ENCODE results near the gene CYB5RL. TPM values are rescaled to one million over a fixed set of nuclear protein-coding genes. Genes with fewer than 3 reads are reported as not detected.

CYB5RL gene
- total RNA-seq, 1 donor from 2014 or later, result 6.7 TPM

- H3K4me3 Mint-ChIP-seq (ENCODE audit: unreplicated experiment), result peak overlapping the region; percentile 1
- H3K36me3 Mint-ChIP-seq (ENCODE audit: low read depth, unreplicated experiment), result peaks cover 41% of the 10 kb centered on the region
- no peak for DNase-seq (ENCODE audit: low spot score)
- no peak for TF ChIP-seq CTCF (IDR thresholded peaks at IDR 0.05; ENCODE audit: unreplicated experiment)
- no peaks in the 10 kb centered on the region for H3K9me3 Mint-ChIP-seq (ENCODE audit: unreplicated experiment)
- peaks cover 8% of the 10 kb centered on the region for H3K4me1 Mint-ChIP-seq (ENCODE audit: unreplicated experiment)
- H3K27me3 Mint-ChIP-seq (ENCODE audit: unreplicated experiment), result peaks cover 5% of the 10 kb centered on the region
- H3K27ac Mint-ChIP-seq (ENCODE audit: unreplicated experiment), result no peak overlapping the region
These were observed 7.5 kb upstream of the CYB5RL start for GRCh38 chr1:54207287-54207686.

GRCh38 chr1:54204199-54204598 lies 4.4 kb upstream of the CYB5RL start:
- no peak for DNase-seq (ENCODE audit: low spot score)
- H3K27ac Mint-ChIP-seq (ENCODE audit: unreplicated experiment), result no peak overlapping the region
- peaks cover 3% of the 10 kb centered on the region for H3K27me3 Mint-ChIP-seq (ENCODE audit: unreplicated experiment)
- no peak for TF ChIP-seq CTCF (IDR thresholded peaks at IDR 0.05; ENCODE audit: unreplicated experiment)
- peaks cover 24% of the 10 kb centered on the region for H3K36me3 Mint-ChIP-seq (ENCODE audit: low read depth, unreplicated experiment)
- H3K4me3 Mint-ChIP-seq (ENCODE audit: unreplicated experiment), result no peak overlapping the region
- H3K9me3 Mint-ChIP-seq (ENCODE audit: unreplicated experiment), result no peaks in the 10 kb centered on the region
- peaks cover 18% of the 10 kb centered on the region for H3K4me1 Mint-ChIP-seq (ENCODE audit: unreplicated experiment)

GRCh38 chr1:54200519-54200997 lies 728 bp upstream of the CYB5RL start:
- H3K4me3 Mint-ChIP-seq (ENCODE audit: unreplicated experiment), result peak overlapping the region; percentile 96
- H3K36me3 Mint-ChIP-seq (ENCODE audit: low read depth, unreplicated experiment), result peaks cover 8% of the 10 kb centered on the region
- DNase-seq (ENCODE audit: low spot score), result no peak
- no peaks in the 10 kb centered on the region for H3K9me3 Mint-ChIP-seq (ENCODE audit: unreplicated experiment)
- peak overlapping the region; percentile 70 for H3K27ac Mint-ChIP-seq (ENCODE audit: unreplicated experiment)
- no peak for TF ChIP-seq CTCF (IDR thresholded peaks at IDR 0.05; ENCODE audit: unreplicated experiment)
- no peaks in the 10 kb centered on the region for H3K27me3 Mint-ChIP-seq (ENCODE audit: unreplicated experiment)
- H3K4me1 Mint-ChIP-seq (ENCODE audit: unreplicated experiment), result peaks cover 18% of the 10 kb centered on the region

GRCh38 chr1:54199151-54199764 lies 572 bp downstream of the CYB5RL start:
- H3K9me3 Mint-ChIP-seq (ENCODE audit: unreplicated experiment), result no peaks in the 10 kb centered on the region
- no peak overlapping the region for H3K27ac Mint-ChIP-seq (ENCODE audit: unreplicated experiment)
- DNase-seq (ENCODE audit: low spot score), result no peak
- peaks cover 3% of the 10 kb centered on the region for H3K36me3 Mint-ChIP-seq (ENCODE audit: low read depth, unreplicated experiment)
- H3K4me1 Mint-ChIP-seq (ENCODE audit: unreplicated experiment), result peaks cover 18% of the 10 kb centered on the region
- no peaks in the 10 kb centered on the region for H3K27me3 Mint-ChIP-seq (ENCODE audit: unreplicated experiment)
- TF ChIP-seq CTCF (IDR thresholded peaks at IDR 0.05; ENCODE audit: unreplicated experiment), result no peak
- H3K4me3 Mint-ChIP-seq (ENCODE audit: unreplicated experiment), result peak overlapping the region; percentile 96

- no peaks in the 10 kb centered on the region for H3K9me3 Mint-ChIP-seq (ENCODE audit: unreplicated experiment)
- H3K4me1 Mint-ChIP-seq (ENCODE audit: unreplicated experiment), result peaks cover 5% of the 10 kb centered on the region
- H3K27ac Mint-ChIP-seq (ENCODE audit: unreplicated experiment), result no peak overlapping the region
- H3K27me3 Mint-ChIP-seq (ENCODE audit: unreplicated experiment), result peaks cover 1% of the 10 kb centered on the region
- H3K36me3 Mint-ChIP-seq (ENCODE audit: low read depth, unreplicated experiment), result peaks cover 3% of the 10 kb centered on the region
- DNase-seq (ENCODE audit: low spot score), result no peak
- no peak for TF ChIP-seq CTCF (IDR thresholded peaks at IDR 0.05; ENCODE audit: unreplicated experiment)
- H3K4me3 Mint-ChIP-seq (ENCODE audit: unreplicated experiment), result no peak overlapping the region
These were observed 6.4 kb downstream of the CYB5RL start for GRCh38 chr1:54193453-54193852.

Measured in endothelial cell (in vitro differentiated cells).